Measurements from ENCODE around the gene CFAP70.

Gene CFAP70

DNA sequence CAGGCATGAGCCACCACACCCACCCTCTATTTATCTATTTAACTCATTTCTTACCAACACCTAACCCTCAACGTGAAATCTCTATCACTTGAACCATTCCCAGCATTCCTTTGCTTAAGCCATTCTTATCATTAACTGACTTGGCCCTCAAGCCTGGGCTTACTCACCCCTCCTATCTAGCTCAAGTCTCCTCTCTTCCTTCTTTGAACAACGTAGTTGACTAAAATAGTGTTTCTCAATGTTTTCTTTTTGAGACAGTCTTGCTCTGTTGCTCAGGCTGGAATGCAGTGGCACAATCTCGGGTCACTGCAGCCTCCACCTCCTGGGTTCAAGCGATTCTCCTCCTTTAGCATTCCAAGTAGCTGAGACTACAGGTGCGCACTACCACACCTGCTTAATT, 48.2 kb upstream of the CFAP70 start:
- Histone ChIP-seq H3K4me3 (ENCODE audit: low read depth, low read length, poor library complexity, severe bottlenecking) (no peak overlapping the region), H4K20me1 (ENCODE audit: insufficient read depth, low read length) (no peaks in the 10 kb centered on the region), H3K36me3 (ENCODE audit: insufficient read depth, low read length) (peaks cover 22% of the 10 kb centered on the region), H3K4me1 (ENCODE audit: insufficient read depth, low read length, severe bottlenecking) (peaks cover 8% of the 10 kb centered on the region), H3K9ac (ENCODE audit: low read length) (no peak overlapping the region), H2AFZ (ENCODE audit: low read length) (no peak overlapping the region), H3K79me2 (ENCODE audit: insufficient read depth, low read length) (peaks cover 93% of the 10 kb centered on the region), H3K27ac (ENCODE audit: low read depth, low read length, poor library complexity, severe bottlenecking) (no peak overlapping the region), H3K4me2 (ENCODE audit: low read length) (no peak overlapping the region), H3K9me3 (ENCODE audit: low read length) (no peaks in the 10 kb centered on the region), H3K9me2 (ENCODE audit: low read depth, low read length) (no peaks in the 10 kb centered on the region), H3F3A (ENCODE audit: insufficient read depth, low read length) (no peaks in the 10 kb centered on the region), H3K27me3 (ENCODE audit: insufficient read depth, low read length) (no peaks in the 10 kb centered on the region)
- no peak for TF ChIP-seq CTCF (IDR thresholded peaks at IDR 0.05; ENCODE audit: low read length)
- TF ChIP-seq EZH2 (IDR thresholded peaks at IDR 0.05; ENCODE audit: borderline replicate concordance, low read length): no peak

DNA sequence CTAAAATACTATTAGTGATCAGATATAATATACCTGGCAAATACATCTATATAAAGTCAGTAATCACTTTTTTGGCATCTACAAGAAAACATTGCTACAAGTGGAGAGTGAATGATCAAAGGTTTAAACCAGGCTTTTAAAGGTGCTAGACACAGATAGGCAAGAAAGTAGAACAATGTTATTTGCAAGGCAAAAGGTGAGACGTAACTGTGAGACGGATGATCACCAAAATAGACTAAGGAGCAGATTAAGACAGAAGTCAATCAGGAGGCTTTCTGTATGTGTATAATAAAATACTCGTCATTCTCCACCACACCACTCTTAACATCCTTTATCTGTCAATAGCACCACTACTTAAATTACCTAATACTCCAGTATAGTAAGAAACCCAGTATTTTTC, 46.9 kb upstream of the CFAP70 start:
- H3K9ac ChIP-seq (ENCODE audit: low read length): no peak overlapping the region
- no peaks in the 10 kb centered on the region for H3K27me3 ChIP-seq (ENCODE audit: insufficient read depth, low read length)
- peaks cover 84% of the 10 kb centered on the region for H3K79me2 ChIP-seq (ENCODE audit: insufficient read depth, low read length)
- H3K27ac ChIP-seq (ENCODE audit: low read depth, low read length, poor library complexity, severe bottlenecking): no peak overlapping the region
- no peak overlapping the region for H2AFZ ChIP-seq (ENCODE audit: low read length)
- no peaks in the 10 kb centered on the region for H4K20me1 ChIP-seq (ENCODE audit: insufficient read depth, low read length)
- peaks cover 6% of the 10 kb centered on the region for H3K4me1 ChIP-seq (ENCODE audit: insufficient read depth, low read length, severe bottlenecking)
- H3F3A ChIP-seq (ENCODE audit: insufficient read depth, low read length): no peaks in the 10 kb centered on the region
- peaks cover 14% of the 10 kb centered on the region for H3K36me3 ChIP-seq (ENCODE audit: insufficient read depth, low read length)
- no peaks in the 10 kb centered on the region for H3K9me2 ChIP-seq (ENCODE audit: low read depth, low read length)
- no peak for TF ChIP-seq EZH2 (IDR thresholded peaks at IDR 0.05; ENCODE audit: borderline replicate concordance, low read length)
- TF ChIP-seq CTCF (IDR thresholded peaks at IDR 0.05; ENCODE audit: low read length): no peak
- no peaks in the 10 kb centered on the region for H3K9me3 ChIP-seq (ENCODE audit: low read length)
- H3K4me3 ChIP-seq (ENCODE audit: low read depth, low read length, poor library complexity, severe bottlenecking): no peak overlapping the region
- no peak overlapping the region for H3K4me2 ChIP-seq (ENCODE audit: low read length)

DNA sequence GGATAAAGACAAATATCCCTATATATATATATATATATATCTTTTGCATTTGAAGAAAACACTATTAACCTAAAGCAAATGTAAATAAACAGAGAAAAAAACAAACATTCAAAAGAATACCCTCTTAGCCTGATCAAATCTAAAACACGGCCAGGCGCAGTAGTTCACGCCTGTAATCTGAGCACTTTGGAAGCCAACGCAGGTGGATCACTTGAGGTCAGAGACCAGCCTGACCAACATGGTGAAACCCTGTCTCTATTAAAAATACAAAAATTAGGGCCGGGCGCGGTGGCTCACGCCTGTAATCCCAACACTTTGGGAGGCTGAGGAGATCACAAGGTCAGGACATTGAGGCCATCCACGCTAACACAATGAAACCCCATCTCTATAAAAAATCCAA, 46.0 kb upstream of the CFAP70 start:
- H3K4me1 ChIP-seq (ENCODE audit: insufficient read depth, low read length, severe bottlenecking): peaks cover 6% of the 10 kb centered on the region
- H3K9me3 ChIP-seq (ENCODE audit: low read length): no peaks in the 10 kb centered on the region
- no peaks in the 10 kb centered on the region for H3K9me2 ChIP-seq (ENCODE audit: low read depth, low read length)
- no peak overlapping the region for H3K27ac ChIP-seq (ENCODE audit: low read depth, low read length, poor library complexity, severe bottlenecking)
- H2AFZ ChIP-seq (ENCODE audit: low read length): no peak overlapping the region
- no peaks in the 10 kb centered on the region for H4K20me1 ChIP-seq (ENCODE audit: insufficient read depth, low read length)
- H3F3A ChIP-seq (ENCODE audit: insufficient read depth, low read length): no peaks in the 10 kb centered on the region
- TF ChIP-seq EZH2 (IDR thresholded peaks at IDR 0.05; ENCODE audit: borderline replicate concordance, low read length) (no peak), CTCF (IDR thresholded peaks at IDR 0.05; ENCODE audit: low read length) (no peak)
- H3K4me3 ChIP-seq (ENCODE audit: low read depth, low read length, poor library complexity, severe bottlenecking): no peak overlapping the region
- no peak overlapping the region for H3K9ac ChIP-seq (ENCODE audit: low read length)
- H3K27me3 ChIP-seq (ENCODE audit: insufficient read depth, low read length): no peaks in the 10 kb centered on the region
- H3K4me2 ChIP-seq (ENCODE audit: low read length): no peak overlapping the region
- H3K79me2 ChIP-seq (ENCODE audit: insufficient read depth, low read length): peaks cover 76% of the 10 kb centered on the region
- H3K36me3 ChIP-seq (ENCODE audit: insufficient read depth, low read length): peaks cover 14% of the 10 kb centered on the region
